NB4 (cell line): Measurements from ENCODE around the gene PNCK.
"Not testable (repeated sequence)": the region's sequence is repeated elsewhere in the genome, so short reads cannot be mapped to it uniquely, and the experiment has no call there.

ENCODE experiments used
- DNase-seq: peaks from one replicate; pipeline ENCODE4 v3.0.0; 2010; ENCODE audit warnings: low read depth
- H3K4me3 ChIP-seq: one replicate; pipeline ENCODE4 v1.5.1; 2011; ENCODE audit warnings: mild to moderate bottlenecking, low read depth, low read length, moderate library complexity
- MYC ChIP-seq: IDR thresholded peaks from 2 replicates; pipeline ENCODE4 v1.6.1; 2011; ENCODE audit warnings: low read depth, low read length
- POLR2A ChIP-seq: IDR thresholded peaks from 2 replicates; pipeline ENCODE4 v1.6.1; 2011; ENCODE audit warnings: mild to moderate bottlenecking; ENCODE audit not compliant: insufficient read length; ENCODE audit errors: extremely low read depth
- TF ChIP-seq, protein P1 (sequence below): IDR thresholded peaks from 2 replicates; pipeline ENCODE4 v1.6.1; 2011; ENCODE audit warnings: low read depth, low read length
- TF ChIP-seq, protein P2 (sequence below): IDR thresholded peaks from one replicate; pipeline ENCODE4 v1.5.1; 2012; ENCODE audit warnings: low read depth, low read length

PNCK gene

DNA sequence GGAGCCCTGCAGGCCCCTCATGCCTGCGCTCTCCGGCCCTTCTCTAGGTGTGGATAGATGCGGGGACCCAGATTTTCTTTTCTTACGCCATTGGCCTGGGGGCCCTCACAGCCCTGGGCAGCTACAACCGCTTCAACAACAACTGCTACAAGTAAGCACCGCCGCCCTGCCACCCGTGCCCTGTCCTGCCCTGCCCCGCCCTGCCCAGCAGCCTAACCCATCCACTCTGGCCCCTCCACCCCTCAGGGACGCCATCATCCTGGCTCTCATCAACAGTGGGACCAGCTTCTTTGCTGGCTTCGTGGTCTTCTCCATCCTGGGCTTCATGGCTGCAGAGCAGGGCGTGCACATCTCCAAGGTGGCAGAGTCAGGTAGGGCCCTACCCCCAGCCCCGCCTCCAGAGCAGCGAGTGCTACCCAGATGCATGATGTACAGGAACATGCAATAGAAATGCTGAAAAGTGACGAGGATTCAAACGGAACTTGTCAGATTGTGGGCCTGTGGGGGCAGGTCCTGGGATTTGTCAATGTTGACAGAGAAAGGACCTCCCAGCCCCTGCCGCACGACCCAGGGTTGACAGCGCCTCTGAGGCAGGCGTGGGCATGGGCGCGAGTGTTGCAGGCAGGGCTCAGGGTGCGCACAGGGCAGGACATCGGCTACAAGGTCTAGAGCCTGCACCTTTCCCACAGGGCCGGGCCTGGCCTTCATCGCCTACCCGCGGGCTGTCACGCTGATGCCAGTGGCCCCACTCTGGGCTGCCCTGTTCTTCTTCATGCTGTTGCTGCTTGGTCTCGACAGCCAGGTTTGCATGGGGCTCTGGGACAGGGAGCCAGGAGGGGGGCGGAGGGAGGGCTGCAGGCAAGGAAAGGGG lies 19.8 kb upstream of the PNCK start:
- H3K4me3 ChIP-seq = no peak overlapping the region

DNA sequence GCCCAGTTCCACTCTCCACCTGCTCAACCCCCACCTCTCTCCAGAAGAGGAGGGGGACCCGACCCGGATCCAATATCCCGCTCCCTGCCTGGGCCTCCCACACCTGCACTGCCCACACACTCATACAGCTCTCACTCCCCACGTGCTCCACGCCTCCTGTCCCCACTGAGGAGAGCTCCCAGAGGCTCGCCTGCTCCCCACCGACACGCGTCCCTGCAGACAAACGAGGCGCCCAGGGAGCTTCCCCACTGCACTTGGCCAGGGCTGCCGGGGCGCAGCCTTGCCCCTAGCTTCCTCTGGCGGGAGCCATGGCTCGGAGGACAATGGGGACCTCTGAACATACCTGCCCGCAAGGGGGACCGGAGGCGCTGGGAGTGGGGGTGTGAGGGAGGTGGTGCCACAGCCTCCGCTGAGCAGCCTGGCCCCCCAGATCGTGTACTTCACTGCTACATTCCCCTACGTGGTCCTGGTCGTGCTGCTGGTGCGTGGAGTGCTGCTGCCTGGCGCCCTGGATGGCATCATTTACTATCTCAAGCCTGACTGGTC lies 19.1 kb upstream of the PNCK start:
- H3K4me3 ChIP-seq = no peak overlapping the region
- DNase-seq = no peak
- TF ChIP-seq, protein P1, sequence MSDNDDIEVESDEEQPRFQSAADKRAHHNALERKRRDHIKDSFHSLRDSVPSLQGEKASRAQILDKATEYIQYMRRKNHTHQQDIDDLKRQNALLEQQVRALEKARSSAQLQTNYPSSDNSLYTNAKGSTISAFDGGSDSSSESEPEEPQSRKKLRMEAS = no peak
- TF ChIP-seq MYC (no peak), POLR2A (no peak)
- TF ChIP-seq, protein P2, sequence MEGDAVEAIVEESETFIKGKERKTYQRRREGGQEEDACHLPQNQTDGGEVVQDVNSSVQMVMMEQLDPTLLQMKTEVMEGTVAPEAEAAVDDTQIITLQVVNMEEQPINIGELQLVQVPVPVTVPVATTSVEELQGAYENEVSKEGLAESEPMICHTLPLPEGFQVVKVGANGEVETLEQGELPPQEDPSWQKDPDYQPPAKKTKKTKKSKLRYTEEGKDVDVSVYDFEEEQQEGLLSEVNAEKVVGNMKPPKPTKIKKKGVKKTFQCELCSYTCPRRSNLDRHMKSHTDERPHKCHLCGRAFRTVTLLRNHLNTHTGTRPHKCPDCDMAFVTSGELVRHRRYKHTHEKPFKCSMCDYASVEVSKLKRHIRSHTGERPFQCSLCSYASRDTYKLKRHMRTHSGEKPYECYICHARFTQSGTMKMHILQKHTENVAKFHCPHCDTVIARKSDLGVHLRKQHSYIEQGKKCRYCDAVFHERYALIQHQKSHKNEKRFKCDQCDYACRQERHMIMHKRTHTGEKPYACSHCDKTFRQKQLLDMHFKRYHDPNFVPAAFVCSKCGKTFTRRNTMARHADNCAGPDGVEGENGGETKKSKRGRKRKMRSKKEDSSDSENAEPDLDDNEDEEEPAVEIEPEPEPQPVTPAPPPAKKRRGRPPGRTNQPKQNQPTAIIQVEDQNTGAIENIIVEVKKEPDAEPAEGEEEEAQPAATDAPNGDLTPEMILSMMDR = no peak

More for the DNA sequence above, 19.8 kb upstream of the PNCK start:
- TF ChIP-seq, protein P1 = no peak
- no peak for TF ChIP-seq MYC
- TF ChIP-seq, protein P2 = no peak
- TF ChIP-seq POLR2A = no peak
- no peak for DNase-seq

DNA sequence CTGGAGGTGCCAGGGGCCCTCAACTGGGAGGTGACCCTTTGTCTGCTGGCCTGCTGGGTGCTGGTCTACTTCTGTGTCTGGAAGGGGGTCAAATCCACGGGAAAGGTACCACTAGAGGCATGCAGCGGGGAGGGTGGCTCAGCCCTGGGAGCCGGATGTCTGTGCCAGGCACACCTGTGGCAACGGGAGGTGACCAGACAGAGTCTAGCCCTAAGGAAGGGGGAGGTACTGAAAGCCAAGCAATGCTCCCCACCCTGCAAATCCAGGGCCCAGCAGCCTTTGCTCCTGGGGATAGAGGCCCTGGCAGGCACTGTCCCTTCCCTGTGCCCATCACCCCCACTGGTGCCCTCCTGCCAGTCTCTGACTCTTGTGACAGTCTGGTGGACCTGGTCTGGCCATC lies 18.4 kb upstream of the PNCK start:
- H3K4me3 ChIP-seq = no peak overlapping the region
- no peak for TF ChIP-seq POLR2A
- TF ChIP-seq, protein P1 = no peak
- TF ChIP-seq MYC = no peak
- TF ChIP-seq, protein P2 = no peak
- no peak for DNase-seq

DNA sequence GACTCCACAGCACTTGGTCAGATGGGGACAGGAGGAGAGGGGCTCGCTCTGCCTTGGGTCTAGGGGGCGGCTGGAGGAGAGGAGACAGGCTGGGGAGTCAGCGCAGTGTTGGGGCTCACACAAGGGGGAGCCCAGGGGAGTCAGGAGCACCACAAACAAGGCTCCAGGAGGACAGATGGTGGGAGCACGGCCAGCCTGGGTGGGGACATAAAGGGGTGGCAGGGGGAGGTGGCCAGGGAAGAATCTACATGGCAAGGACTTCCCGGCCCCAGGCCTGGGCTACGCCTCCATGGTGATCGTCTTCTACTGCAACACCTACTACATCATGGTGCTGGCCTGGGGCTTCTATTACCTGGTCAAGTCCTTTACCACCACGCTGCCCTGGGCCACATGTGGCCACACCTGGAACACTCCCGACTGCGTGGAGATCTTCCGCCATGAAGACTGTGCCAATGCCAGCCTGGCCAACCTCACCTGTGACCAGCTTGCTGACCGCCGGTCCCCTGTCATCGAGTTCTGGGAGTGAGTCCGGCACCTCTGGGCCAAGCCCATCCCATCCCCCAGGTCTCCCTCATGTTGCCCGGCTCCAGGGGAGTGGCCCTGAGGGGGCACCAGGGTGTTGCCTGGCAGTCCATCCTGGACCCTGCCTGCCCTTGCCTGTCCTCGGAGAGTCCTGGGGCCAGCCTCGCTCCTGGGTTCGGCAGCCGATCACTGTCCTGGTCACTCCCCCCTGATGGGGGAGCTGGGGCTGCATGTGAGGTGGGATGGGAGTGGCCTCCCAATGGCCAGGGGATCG lies 17.6 kb upstream of the PNCK start:
- not testable (repeated sequence) for H3K4me3 ChIP-seq, DNase-seq

DNA sequence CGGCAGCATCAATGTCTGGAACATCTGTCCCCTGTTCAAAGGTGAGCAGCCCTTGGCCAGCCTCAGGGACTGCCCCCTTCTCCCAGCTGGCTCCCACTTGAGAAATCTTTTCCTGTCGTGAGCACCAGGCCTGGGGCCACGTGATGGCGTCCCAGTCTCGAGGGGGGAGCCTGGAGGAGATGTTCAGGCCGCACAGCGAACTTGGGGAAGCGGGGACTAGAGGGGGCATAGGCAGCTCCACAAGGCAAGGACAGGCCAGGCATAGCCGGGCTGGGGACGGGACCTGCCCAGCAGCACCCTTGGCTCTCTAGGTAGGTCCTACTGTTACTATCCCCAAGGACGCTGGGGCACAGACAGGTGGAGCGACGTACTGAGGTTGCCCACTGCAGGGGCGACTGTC lies 16.9 kb upstream of the PNCK start:
- no peak overlapping the region for H3K4me3 ChIP-seq
- no peak for DNase-seq
- no peak for TF ChIP-seq POLR2A
- TF ChIP-seq, protein P1 = no peak
- no peak for TF ChIP-seq MYC
- TF ChIP-seq, protein P2 = no peak
